Endodermal cell (in vitro differentiated cells): Measurements from ENCODE around the gene RAD9A. TPM values are rescaled to one million over a fixed set of nuclear protein-coding genes. Genes with fewer than 3 reads are reported as not detected.

ENCODE experiments used
- DNase-seq: peaks from one replicate; pipeline ENCODE4 v3.0.0-alpha.2; 2017
- H3K27ac ChIP-seq: 2 replicates; pipeline ENCODE4 v1.5.1; 2013; ENCODE audit warnings: mild to moderate bottlenecking, low read depth, low read length, moderate library complexity
- H3K27me3 ChIP-seq: 2 replicates; pipeline ENCODE4 v1.6.1; 2013; ENCODE audit warnings: mild to moderate bottlenecking, low read length, moderate library complexity; ENCODE audit not compliant: insufficient read depth, control insufficient read depth, poor library complexity, severe bottlenecking
- H3K36me3 ChIP-seq: 2 replicates; pipeline ENCODE4 v1.7.0; 2013; ENCODE audit warnings: mild to moderate bottlenecking, low read length, moderate library complexity; ENCODE audit not compliant: control insufficient read depth, insufficient read depth
- H3K4me1 ChIP-seq: one replicate; pipeline ENCODE4 v1.7.0; 2013; ENCODE audit warnings: low read length; ENCODE audit not compliant: control insufficient read depth, insufficient read depth
- H3K4me3 ChIP-seq: 2 replicates; pipeline ENCODE4 v1.5.1; 2013; ENCODE audit warnings: mild to moderate bottlenecking, low read length, moderate library complexity
- H3K9ac ChIP-seq: 2 replicates; pipeline ENCODE4 v1.6.1; 2013; ENCODE audit warnings: mild to moderate bottlenecking, low read length, moderate library complexity; ENCODE audit not compliant: poor library complexity, severe bottlenecking; ENCODE audit errors: extremely low read depth
- H3K9me3 ChIP-seq: 2 replicates; pipeline ENCODE4 v1.6.1; 2013; ENCODE audit warnings: mild to moderate bottlenecking, low read length, moderate library complexity; ENCODE audit not compliant: control insufficient read depth
- H3K27ac Mint-ChIP-seq: 2 replicates; pipeline ENCODE4 v1.8.0; 2020; ENCODE audit warnings: mixed read lengths
- H3K27me3 Mint-ChIP-seq: 2 replicates; pipeline ENCODE4 v1.8.0; 2021; ENCODE audit warnings: mild to moderate bottlenecking, mixed read lengths; ENCODE audit not compliant: insufficient read depth
- H3K36me3 Mint-ChIP-seq: 2 replicates; pipeline ENCODE4 v1.8.0; 2020; ENCODE audit warnings: low read depth, mixed read lengths
- H3K4me1 Mint-ChIP-seq: 2 replicates; pipeline ENCODE4 v1.8.0; 2020; ENCODE audit warnings: mixed read lengths
- H3K4me3 Mint-ChIP-seq: 2 replicates; pipeline ENCODE4 v1.8.0; 2020; ENCODE audit warnings: mild to moderate bottlenecking, moderate library complexity, mixed read lengths
- H3K9me3 Mint-ChIP-seq: 2 replicates; pipeline ENCODE4 v1.8.0; 2020; ENCODE audit warnings: mild to moderate bottlenecking, mixed read lengths
- WGBS, 2 experiments: methylation state at CpG; one replicate each; pipeline versions ENCODE4 v1.1.5 to v1.1.7; 2013; ENCODE audit warnings: missing lambda C conversion rate in 2 of 2, mixed read lengths in 1 of 2; ENCODE audit not compliant: insufficient coverage in 1 of 2, insufficient read length in 1 of 2; 5-methylcytosine and 5-hydroxymethylcytosine counted together
- total RNA-seq, 2 donors: library from RNA; stranded (reverse); fragmentation: NEBNext Ultra II Directional in 1 of 2; extraction: Animal tissue kit (Norgen Biotek cat#: 25700) in 1 of 2; gene quantifications; 2 replicates in 1 of 2; 3 replicates in 1 of 2; pipeline ENCODE4 v1.2.1, GENCODE V29; 2021
- TF ChIP-seq, protein P1 (sequence below): fragments of 200-600 bp; sonication (generic); conservative IDR thresholded peaks from 2 replicates; pipeline ENCODE4 v1.5.0; 2021; ENCODE audit warnings: antibody characterized with exemption, mild to moderate bottlenecking

The RAD9A gene
- total RNA-seq, 2 donors from 2014 or later: 28.3 to 41.4 TPM

DNA sequence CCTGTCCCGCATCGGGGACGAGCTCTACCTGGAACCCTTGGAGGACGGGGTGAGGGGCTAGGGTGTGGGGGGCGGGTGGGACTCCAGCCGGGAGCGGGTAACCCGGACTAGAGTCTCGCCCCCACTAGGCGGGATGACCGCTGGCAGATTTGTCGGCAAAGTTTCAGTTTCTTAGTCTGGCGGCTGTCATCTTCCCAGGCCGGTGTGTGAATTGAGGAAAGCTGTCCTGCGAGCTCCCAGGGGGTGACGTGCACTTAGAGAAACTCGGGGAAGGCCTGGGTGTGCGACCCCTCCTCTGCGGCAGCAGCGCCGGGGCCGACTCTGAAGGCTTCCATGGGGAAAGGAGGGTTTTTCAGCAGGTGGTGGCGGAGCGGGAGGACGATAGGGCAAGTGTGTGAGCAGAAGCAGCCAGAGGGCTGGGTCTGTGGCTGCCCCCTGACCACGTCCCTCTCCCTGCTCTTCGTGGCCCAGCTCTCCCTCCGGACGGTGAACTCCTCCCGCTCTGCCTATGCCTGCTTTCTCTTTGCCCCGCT is 463 bp downstream of the RAD9A start:
- H3K9me3 Mint-ChIP-seq: no peaks in the 10 kb centered on the region

DNA sequence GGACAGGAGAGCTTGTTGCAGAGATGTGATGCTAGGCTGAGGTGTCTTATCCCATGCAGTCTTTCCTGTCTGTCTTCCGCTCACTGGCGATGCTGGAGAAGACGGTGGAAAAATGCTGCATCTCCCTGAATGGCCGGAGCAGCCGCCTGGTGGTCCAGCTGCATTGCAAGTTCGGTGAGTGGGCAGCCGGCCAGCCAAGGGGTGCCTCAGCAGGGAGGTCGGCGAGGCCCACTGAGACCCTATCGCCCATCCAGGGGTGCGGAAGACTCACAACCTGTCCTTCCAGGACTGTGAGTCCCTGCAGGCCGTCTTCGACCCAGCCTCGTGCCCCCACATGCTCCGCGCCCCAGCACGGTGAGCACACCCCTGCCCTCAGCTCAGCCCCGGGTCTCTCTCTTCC is 1.7 kb downstream of the RAD9A start:
- peak overlapping the region; percentile 80 for H3K4me3 Mint-ChIP-seq

More for the DNA sequence above, 463 bp downstream of the RAD9A start:
- DNase-seq: no peak
- peaks cover 22% of the 10 kb centered on the region for H3K4me1 Mint-ChIP-seq
- 1 to 16% methylated on average over 11 to 31 of the region's 31 CpGs for WGBS, 2 experiments
- H3K9me3 ChIP-seq: no peaks in the 10 kb centered on the region
- peak overlapping the region; percentile 80 for H3K4me3 Mint-ChIP-seq
- H3K27me3 Mint-ChIP-seq: no peaks in the 10 kb centered on the region
- H3K27me3 ChIP-seq: no peaks in the 10 kb centered on the region
- H3K9ac ChIP-seq: peak overlapping the region; percentile 71
- peaks cover 12% of the 10 kb centered on the region for H3K36me3 ChIP-seq
- H3K36me3 Mint-ChIP-seq: peaks cover 17% of the 10 kb centered on the region
- TF ChIP-seq, protein P1, sequence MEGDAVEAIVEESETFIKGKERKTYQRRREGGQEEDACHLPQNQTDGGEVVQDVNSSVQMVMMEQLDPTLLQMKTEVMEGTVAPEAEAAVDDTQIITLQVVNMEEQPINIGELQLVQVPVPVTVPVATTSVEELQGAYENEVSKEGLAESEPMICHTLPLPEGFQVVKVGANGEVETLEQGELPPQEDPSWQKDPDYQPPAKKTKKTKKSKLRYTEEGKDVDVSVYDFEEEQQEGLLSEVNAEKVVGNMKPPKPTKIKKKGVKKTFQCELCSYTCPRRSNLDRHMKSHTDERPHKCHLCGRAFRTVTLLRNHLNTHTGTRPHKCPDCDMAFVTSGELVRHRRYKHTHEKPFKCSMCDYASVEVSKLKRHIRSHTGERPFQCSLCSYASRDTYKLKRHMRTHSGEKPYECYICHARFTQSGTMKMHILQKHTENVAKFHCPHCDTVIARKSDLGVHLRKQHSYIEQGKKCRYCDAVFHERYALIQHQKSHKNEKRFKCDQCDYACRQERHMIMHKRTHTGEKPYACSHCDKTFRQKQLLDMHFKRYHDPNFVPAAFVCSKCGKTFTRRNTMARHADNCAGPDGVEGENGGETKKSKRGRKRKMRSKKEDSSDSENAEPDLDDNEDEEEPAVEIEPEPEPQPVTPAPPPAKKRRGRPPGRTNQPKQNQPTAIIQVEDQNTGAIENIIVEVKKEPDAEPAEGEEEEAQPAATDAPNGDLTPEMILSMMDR: no peak
- no peaks in the 10 kb centered on the region for H3K4me1 ChIP-seq
- H3K27ac ChIP-seq: no peak overlapping the region
- H3K4me3 ChIP-seq: peak overlapping the region; percentile 99
- H3K27ac Mint-ChIP-seq: peak overlapping the region; percentile 85

DNA sequence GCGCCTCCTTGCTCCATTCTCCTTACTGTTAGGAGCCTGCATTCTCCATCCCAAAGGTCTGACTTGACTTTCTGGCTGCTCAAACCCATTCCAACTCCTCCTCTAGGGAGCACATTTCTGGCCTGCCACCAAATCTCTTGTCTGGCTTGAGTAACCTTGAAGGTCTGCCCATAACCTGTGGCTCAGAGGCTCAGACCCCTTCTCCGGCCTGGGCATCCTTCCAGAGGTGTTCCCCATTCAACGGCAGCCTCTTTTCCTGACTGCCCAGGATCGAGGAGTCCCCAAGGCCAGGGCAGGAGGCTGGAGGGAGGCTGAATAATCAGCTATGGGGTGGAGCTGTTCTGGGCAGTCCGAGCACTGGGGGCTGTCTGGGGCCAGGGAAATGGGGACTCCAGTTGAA is 2.2 kb downstream of the RAD9A start:
- Histone ChIP-seq H3K36me3 (peaks cover 26% of the 10 kb centered on the region), H3K4me1 (no peaks in the 10 kb centered on the region), H3K4me3 (no peak overlapping the region), H3K27me3 (no peaks in the 10 kb centered on the region), H3K9me3 (no peaks in the 10 kb centered on the region), H3K9ac (no peak overlapping the region), H3K27ac (no peak overlapping the region)
- no peak overlapping the region for H3K27ac Mint-ChIP-seq
- TF ChIP-seq, protein P1: no peak
- peaks cover 29% of the 10 kb centered on the region for H3K36me3 Mint-ChIP-seq
- peaks cover 18% of the 10 kb centered on the region for H3K4me1 Mint-ChIP-seq
- H3K27me3 Mint-ChIP-seq: no peaks in the 10 kb centered on the region
- no peak for DNase-seq
- H3K4me3 Mint-ChIP-seq: peak overlapping the region; percentile 80
- 92 to 95% methylated on average over 4 to 5 of the region's 5 CpGs for WGBS, 2 experiments
- no peaks in the 10 kb centered on the region for H3K9me3 Mint-ChIP-seq

More for the DNA sequence above, 1.7 kb downstream of the RAD9A start:
- no peak for DNase-seq
- peaks cover 24% of the 10 kb centered on the region for H3K36me3 ChIP-seq
- H3K27me3 Mint-ChIP-seq: no peaks in the 10 kb centered on the region
- H3K27me3 ChIP-seq: no peaks in the 10 kb centered on the region
- H3K36me3 Mint-ChIP-seq: peaks cover 27% of the 10 kb centered on the region
- TF ChIP-seq, protein P1: no peak
- no peak overlapping the region for H3K9ac ChIP-seq
- no peak overlapping the region for H3K27ac Mint-ChIP-seq
- H3K9me3 ChIP-seq: no peaks in the 10 kb centered on the region
- no peak overlapping the region for H3K27ac ChIP-seq
- WGBS, 2 experiments: 93 to 98% methylated on average over 18 of the region's 18 CpGs
- H3K4me1 ChIP-seq: no peaks in the 10 kb centered on the region
- H3K4me3 ChIP-seq: no peak overlapping the region
- H3K4me1 Mint-ChIP-seq: peaks cover 18% of the 10 kb centered on the region
- no peaks in the 10 kb centered on the region for H3K9me3 Mint-ChIP-seq
